MM.1S (cell line): ENCODE results near the gene MTO1.

ENCODE experiments used
- CTCF ChIP-seq: fragments of 300-600 bp; sonication (generic); IDR thresholded peaks from 2 replicates; pipeline ENCODE4 v1.5.1; 2016; ENCODE audit warnings: antibody characterized with exemption, low read length, mixed read lengths
- EZH2 ChIP-seq: fragments of 300-600 bp; sonication (generic); optimal IDR thresholded peaks from 2 replicates; pipeline ENCODE3; 2017; ENCODE audit warnings: low read depth, mild to moderate bottlenecking, antibody characterized with exemption, low read length, mixed read lengths

- no peak for TF ChIP-seq CTCF
- TF ChIP-seq EZH2 = no peak
Measured at GRCh38 chr6:73508776-73509175, 47.2 kb downstream of the MTO1 start.
